ENCODE results near the gene NCEH1. TPM values are rescaled to one million over a fixed set of nuclear protein-coding genes. Genes with fewer than 3 reads are reported as not detected.

NCEH1 gene
- total and polyA plus RNA-seq, 2 of the 13 experiments (the other 11 are each of a cell fraction or from before 2014, with no cell fraction given), result 12.9 to 21.4 TPM

- TF ChIP-seq SIN3B (IDR thresholded peaks at IDR 0.05; ENCODE audit: low read length), result no peak
- peak; percentile 76 for TF ChIP-seq PAXIP1 (CRISPR knock-in tag; conservative IDR thresholded peaks at IDR 0.05)
- no peak for TF ChIP-seq SRSF4 (IDR thresholded peaks at IDR 0.05; ENCODE audit: low read depth, low read length, poor library complexity, severe bottlenecking)
- TF ChIP-seq HNF4G (IDR thresholded peaks at IDR 0.05; ENCODE audit: borderline replicate concordance, low read depth, low read length), result peak; percentile 77; the same call in 1 of the 2 replicates
- peak; percentile 31; the same call in 1 of the 2 replicates for TF ChIP-seq HNF4G (CRISPR knock-in tag; IDR thresholded peaks at IDR 0.05; ENCODE audit: borderline replicate concordance, low read depth)
- no peak for TF ChIP-seq RERE (CRISPR knock-in tag; IDR thresholded peaks at IDR 0.05; ENCODE audit: low read depth)
- no peak for TF ChIP-seq SATB2 (CRISPR knock-in tag; IDR thresholded peaks at IDR 0.05)
- no peak for TF ChIP-seq BHLHE40 (IDR thresholded peaks at IDR 0.05; ENCODE audit: low read length)
- no peak for TF ChIP-seq KLF6 (CRISPR knock-in tag; IDR thresholded peaks at IDR 0.05)
- TF ChIP-seq FOXJ3 (CRISPR knock-in tag; IDR thresholded peaks at IDR 0.05; ENCODE audit: borderline replicate concordance), result peak; percentile 58; the same call in 1 of the 2 replicates
- no peak for TF ChIP-seq PAWR (CRISPR knock-in tag; IDR thresholded peaks at IDR 0.05; ENCODE audit: borderline replicate concordance)
- TF ChIP-seq ZFP91 (CRISPR knock-in tag; IDR thresholded peaks at IDR 0.05; ENCODE audit: borderline replicate concordance), result 0 out of 2 replicates have a peak, but pooled peaks have one; percentile 17
- no peak for TF ChIP-seq YEATS2 (CRISPR knock-in tag; IDR thresholded peaks at IDR 0.05; ENCODE audit: borderline replicate concordance)
- peak; percentile 97 for TF ChIP-seq ESRRA (CRISPR knock-in tag; IDR thresholded peaks at IDR 0.05; ENCODE audit: low read depth)
- TF ChIP-seq BCL6 (CRISPR knock-in tag; IDR thresholded peaks at IDR 0.05), result peak; percentile 84
- TF ChIP-seq ZNF33B (CRISPR knock-in tag; IDR thresholded peaks at IDR 0.05), result no peak
- no peak for TF ChIP-seq ZNF550 (CRISPR knock-in tag; IDR thresholded peaks at IDR 0.05; ENCODE audit: borderline replicate concordance)
- no peak for TF ChIP-seq ZNF724P (CRISPR knock-in tag; IDR thresholded peaks at IDR 0.05; ENCODE audit: borderline replicate concordance)
- 0 out of 2 replicates have a peak, but pooled peaks have one; percentile 54 for TF ChIP-seq ZNF556 (CRISPR knock-in tag; IDR thresholded peaks at IDR 0.05; ENCODE audit: borderline replicate concordance)
Measured at GRCh38 chr3:172612871-172613678, 97.8 kb downstream of the NCEH1 start (continued).
